Mesendoderm (in vitro differentiated cells): ENCODE data around the gene RALGAPA2.

Experiments
- DNase-seq: peaks from one replicate; pipeline ENCODE4 v3.0.0; 2013
- H2AK5ac ChIP-seq: 2 replicates; pipeline ENCODE4 v1.6.1; 2013; ENCODE audit warnings: low read length, inconsistent platforms
- H2BK120ac ChIP-seq: 2 replicates; pipeline ENCODE4 v1.6.1; 2013; ENCODE audit warnings: low read depth, mild to moderate bottlenecking, low read length, moderate library complexity, mixed read lengths
- H2BK15ac ChIP-seq: replicated peaks from 2 replicates; pipeline ENCODE4 v1.6.1; 2013; ENCODE audit warnings: low read depth, mild to moderate bottlenecking, moderate library complexity
- H2BK5ac ChIP-seq: 2 replicates; pipeline ENCODE4 v1.6.1; 2013; ENCODE audit warnings: low read length, inconsistent platforms
- H3K18ac ChIP-seq: 2 replicates; pipeline ENCODE4 v1.6.1; 2013; ENCODE audit warnings: mild to moderate bottlenecking, low read length, mixed read lengths
- H3K23ac ChIP-seq: one replicate; pipeline ENCODE4 v1.6.1; 2013; ENCODE audit warnings: low read length
- H3K27ac ChIP-seq: 2 replicates; pipeline ENCODE4 v1.5.1; 2013; ENCODE audit warnings: low read depth, mild to moderate bottlenecking, inconsistent platforms, low read length, moderate library complexity
- H3K27me3 ChIP-seq: 2 replicates; pipeline ENCODE4 v1.6.1; 2013; ENCODE audit warnings: low read length, control low read depth, mild to moderate bottlenecking, inconsistent platforms; ENCODE audit not compliant: insufficient read depth, poor library complexity
- H3K36me3 ChIP-seq: 2 replicates; pipeline ENCODE4 v1.6.1; 2013; ENCODE audit warnings: low read length, inconsistent platforms; ENCODE audit not compliant: control insufficient read depth, insufficient read depth
- H3K4ac ChIP-seq: one replicate; pipeline ENCODE4 v1.6.1; 2013; ENCODE audit warnings: low read depth, mild to moderate bottlenecking, low read length, moderate library complexity
- H3K4me1 ChIP-seq: 2 replicates; pipeline ENCODE4 v1.6.1; 2013; ENCODE audit warnings: low read depth, low read length, inconsistent platforms; ENCODE audit not compliant: control insufficient read depth
- H3K4me2 ChIP-seq: 2 replicates; pipeline ENCODE4 v1.6.1; 2013; ENCODE audit warnings: low read length
- H3K4me3 ChIP-seq: 2 replicates; pipeline ENCODE4 v1.5.1; 2013; ENCODE audit warnings: mild to moderate bottlenecking, low read length
- H3K56ac ChIP-seq: one replicate; pipeline ENCODE4 v1.6.1; 2013; ENCODE audit warnings: low read length
- H3K79me1 ChIP-seq: 2 replicates; pipeline ENCODE4 v1.6.1; 2013; ENCODE audit warnings: low read length, inconsistent platforms
- H3K79me2 ChIP-seq: 2 replicates; pipeline ENCODE4 v1.6.1; 2013; ENCODE audit warnings: mild to moderate bottlenecking, low read length; ENCODE audit not compliant: control insufficient read depth, insufficient read depth
- H3K9ac ChIP-seq: 2 replicates; pipeline ENCODE4 v1.6.1; 2013; ENCODE audit warnings: low read length, inconsistent platforms
- H4K5ac ChIP-seq: one replicate; pipeline ENCODE4 v1.6.1; 2013; ENCODE audit warnings: low read length
- H4K8ac ChIP-seq: one replicate; pipeline ENCODE4 v1.6.1; 2013; ENCODE audit warnings: low read depth, mild to moderate bottlenecking, control low read depth, low read length, moderate library complexity
- WGBS: extraction: QIAGEN DNeasy Blood & Tissue Kit; methylation state at CpG from one replicate; pipeline ENCODE4 v1.1.7; 2013; ENCODE audit warnings: low lambda C conversion rate, missing lambda C conversion rate; ENCODE audit not compliant: insufficient coverage; ENCODE audit errors: extremely low coverage; 5-methylcytosine and 5-hydroxymethylcytosine counted together

The RALGAPA2 gene

GRCh38 chr20:20498076-20498861 lies 214.2 kb downstream of the RALGAPA2 start:
- WGBS = no CpG with 5 or more reads among the region's 11 CpGs
- Histone ChIP-seq H3K4me2 (no peak overlapping the region), H2BK120ac (no peak overlapping the region), H3K27ac (no peak overlapping the region), H3K27me3 (no peaks in the 10 kb centered on the region), H3K4me1 (no peaks in the 10 kb centered on the region), H3K79me1 (no peaks in the 10 kb centered on the region), H3K9ac (no peak overlapping the region), H2BK5ac (no peak overlapping the region), H2AK5ac (no peak overlapping the region), H3K36me3 (no peaks in the 10 kb centered on the region), H3K23ac (no peak overlapping the region), H3K4ac (no peak overlapping the region), H3K4me3 (no peak overlapping the region), H2BK15ac (no peak overlapping the region), H3K56ac (no peak overlapping the region), H3K79me2 (no peaks in the 10 kb centered on the region), H3K18ac (no peak overlapping the region), H4K5ac (no peak overlapping the region), H4K8ac (no peak overlapping the region)
- DNase-seq = peak; percentile 21

- no peaks in the 10 kb centered on the region for H3K36me3 ChIP-seq
- H3K4me2 ChIP-seq = no peak overlapping the region
- no peaks in the 10 kb centered on the region for H3K79me1 ChIP-seq
- H3K23ac ChIP-seq = no peak overlapping the region
- no peak overlapping the region for H3K4me3 ChIP-seq
- H3K18ac ChIP-seq = no peak overlapping the region
- H2AK5ac ChIP-seq = no peak overlapping the region
- no peak overlapping the region for H3K4ac ChIP-seq
- no peak overlapping the region for H3K27ac ChIP-seq
- no peak overlapping the region for H4K5ac ChIP-seq
- no peak for DNase-seq
- H2BK15ac ChIP-seq = no peak overlapping the region
- H3K27me3 ChIP-seq = no peaks in the 10 kb centered on the region
- no peak overlapping the region for H2BK120ac ChIP-seq
- no peak overlapping the region for H4K8ac ChIP-seq
- H3K79me2 ChIP-seq = no peaks in the 10 kb centered on the region
- H3K56ac ChIP-seq = no peak overlapping the region
- WGBS = no CpG with 5 or more reads among the region's 8 CpGs
- H2BK5ac ChIP-seq = no peak overlapping the region
- H3K4me1 ChIP-seq = peaks cover 2% of the 10 kb centered on the region
- no peak overlapping the region for H3K9ac ChIP-seq
Observed at GRCh38 chr20:20497242-20497978, 215.0 kb downstream of the RALGAPA2 start.

- Histone ChIP-seq H2BK5ac (no peak overlapping the region), H3K79me2 (no peaks in the 10 kb centered on the region), H3K4ac (no peak overlapping the region), H4K5ac (no peak overlapping the region), H4K8ac (no peak overlapping the region), H3K9ac (no peak overlapping the region), H3K4me3 (no peak overlapping the region), H3K18ac (no peak overlapping the region), H2BK120ac (no peak overlapping the region), H2AK5ac (no peak overlapping the region), H3K27ac (no peak overlapping the region), H3K56ac (no peak overlapping the region), H2BK15ac (no peak overlapping the region), H3K79me1 (no peaks in the 10 kb centered on the region), H3K27me3 (no peaks in the 10 kb centered on the region), H3K36me3 (no peaks in the 10 kb centered on the region), H3K23ac (no peak overlapping the region), H3K4me2 (no peak overlapping the region), H3K4me1 (peaks cover 3% of the 10 kb centered on the region)
- DNase-seq = no peak
- no CpG with 5 or more reads among the region's 9 CpGs for WGBS
Observed at GRCh38 chr20:20495729-20496503, 216.5 kb downstream of the RALGAPA2 start.

- no peak overlapping the region for H2BK120ac ChIP-seq
- no peak overlapping the region for H2AK5ac ChIP-seq
- H4K8ac ChIP-seq = no peak overlapping the region
- no peak overlapping the region for H3K4me3 ChIP-seq
- H3K36me3 ChIP-seq = no peaks in the 10 kb centered on the region
- no peak overlapping the region for H4K5ac ChIP-seq
- H3K79me2 ChIP-seq = no peaks in the 10 kb centered on the region
- H3K27ac ChIP-seq = no peak overlapping the region
- DNase-seq = no peak
- no peak overlapping the region for H3K56ac ChIP-seq
- H2BK5ac ChIP-seq = no peak overlapping the region
- no peak overlapping the region for H3K18ac ChIP-seq
- no peaks in the 10 kb centered on the region for H3K27me3 ChIP-seq
- no peak overlapping the region for H3K9ac ChIP-seq
- H3K79me1 ChIP-seq = no peaks in the 10 kb centered on the region
- no peak overlapping the region for H3K4me2 ChIP-seq
- no peak overlapping the region for H3K23ac ChIP-seq
- peaks cover 3% of the 10 kb centered on the region for H3K4me1 ChIP-seq
- no peak overlapping the region for H2BK15ac ChIP-seq
- WGBS = no CpG with 5 or more reads among the region's 2 CpGs
- no peak overlapping the region for H3K4ac ChIP-seq
Observed at GRCh38 chr20:20493701-20494100, 218.7 kb downstream of the RALGAPA2 start.

GRCh38 chr20:20492521-20493332 lies 219.7 kb downstream of the RALGAPA2 start:
- Histone ChIP-seq H4K8ac (no peak overlapping the region), H3K4ac (no peak overlapping the region), H3K36me3 (no peaks in the 10 kb centered on the region), H3K4me1 (peaks cover 3% of the 10 kb centered on the region), H3K4me3 (no peak overlapping the region), H3K27ac (no peak overlapping the region), H3K79me1 (no peaks in the 10 kb centered on the region), H3K18ac (no peak overlapping the region), H3K56ac (no peak overlapping the region), H3K9ac (no peak overlapping the region), H4K5ac (no peak overlapping the region), H3K27me3 (no peaks in the 10 kb centered on the region), H3K4me2 (no peak overlapping the region), H2BK120ac (no peak overlapping the region), H3K79me2 (no peaks in the 10 kb centered on the region), H2BK15ac (no peak overlapping the region), H2BK5ac (no peak overlapping the region), H3K23ac (no peak overlapping the region), H2AK5ac (no peak overlapping the region)
- WGBS = no CpG with 5 or more reads among the region's 14 CpGs
- DNase-seq = peak; percentile 67
